ENCODE data around the gene PRB2. TPM values are rescaled to one million over a fixed set of nuclear protein-coding genes. Genes with fewer than 3 reads are reported as not detected.
A peak's percentile ranks its signal among the peaks of the same experiment; 100 is the strongest.
"Not testable (repeated sequence)": the region's sequence is repeated elsewhere in the genome, so short reads cannot be mapped to it uniquely, and the experiment has no call there.

The PRB2 gene
- total and polyA plus RNA-seq, 12 donors, result not detected

GRCh38 chr12:11361151-11361550 is 34.2 kb downstream of the PRB2 start:
- DNase-seq (no peak), ATAC-seq (no peak)
- intact Hi-C loops (cut with DNase I), result no loop called here
- no peaks in the 10 kb centered on the region for H3K27me3 ChIP-seq
- no peaks in the 10 kb centered on the region for H3K4me1 ChIP-seq
- H3K36me3 ChIP-seq, result no peaks in the 10 kb centered on the region
- no peak overlapping the region for H3K27ac ChIP-seq
- H3K9me3 ChIP-seq, result peaks cover 0 to 9% (median 0%) of the 10 kb centered on the region in 11 donors
- TF ChIP-seq, protein P1, sequence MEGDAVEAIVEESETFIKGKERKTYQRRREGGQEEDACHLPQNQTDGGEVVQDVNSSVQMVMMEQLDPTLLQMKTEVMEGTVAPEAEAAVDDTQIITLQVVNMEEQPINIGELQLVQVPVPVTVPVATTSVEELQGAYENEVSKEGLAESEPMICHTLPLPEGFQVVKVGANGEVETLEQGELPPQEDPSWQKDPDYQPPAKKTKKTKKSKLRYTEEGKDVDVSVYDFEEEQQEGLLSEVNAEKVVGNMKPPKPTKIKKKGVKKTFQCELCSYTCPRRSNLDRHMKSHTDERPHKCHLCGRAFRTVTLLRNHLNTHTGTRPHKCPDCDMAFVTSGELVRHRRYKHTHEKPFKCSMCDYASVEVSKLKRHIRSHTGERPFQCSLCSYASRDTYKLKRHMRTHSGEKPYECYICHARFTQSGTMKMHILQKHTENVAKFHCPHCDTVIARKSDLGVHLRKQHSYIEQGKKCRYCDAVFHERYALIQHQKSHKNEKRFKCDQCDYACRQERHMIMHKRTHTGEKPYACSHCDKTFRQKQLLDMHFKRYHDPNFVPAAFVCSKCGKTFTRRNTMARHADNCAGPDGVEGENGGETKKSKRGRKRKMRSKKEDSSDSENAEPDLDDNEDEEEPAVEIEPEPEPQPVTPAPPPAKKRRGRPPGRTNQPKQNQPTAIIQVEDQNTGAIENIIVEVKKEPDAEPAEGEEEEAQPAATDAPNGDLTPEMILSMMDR (IDR thresholded peaks at IDR 0.05), result no peak
- H3K4me3 ChIP-seq, result no peak overlapping the region

- H3K9me3 ChIP-seq; intact Hi-C loops (cut with DNase I); ATAC-seq; H3K4me3 ChIP-seq; DNase-seq; H3K27ac ChIP-seq; H3K4me1 ChIP-seq; H3K36me3 ChIP-seq; H3K27me3 ChIP-seq: not testable (repeated sequence)
- 89 to 91% methylated on average over 1 of the region's 1 CpG for WGBS, 2 donors
These were observed 35.0 kb downstream of the PRB2 start for GRCh38 chr12:11360205-11360883.

DNA sequence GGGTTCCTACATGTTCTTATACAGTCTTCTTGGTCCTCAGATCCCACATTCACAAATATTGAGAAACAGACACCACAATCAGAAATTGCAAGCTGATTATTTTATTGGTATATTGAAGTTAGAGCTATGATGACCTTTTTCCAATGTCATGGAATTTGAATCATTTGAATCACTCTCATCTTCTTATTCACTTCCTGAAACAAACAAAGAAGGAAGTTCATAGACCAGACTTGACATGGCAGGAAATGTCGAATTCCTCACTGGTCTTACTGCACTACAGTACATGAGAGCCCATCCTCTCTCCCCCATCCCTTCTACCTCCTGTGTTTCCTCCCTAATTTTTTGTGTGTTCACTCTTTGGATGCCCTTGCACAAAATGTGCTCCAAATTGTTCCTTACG is 43.6 kb downstream of the PRB2 start:
- H3K4me1 ChIP-seq, H3K27me3 ChIP-seq, H3K36me3 ChIP-seq, H3K27ac ChIP-seq, DNase-seq, H3K4me3 ChIP-seq, ATAC-seq, H3K9me3 ChIP-seq: not testable (repeated sequence)
- 54 to 61% methylated on average over 1 of the region's 2 CpGs for WGBS, 2 donors
- intact Hi-C loops (cut with DNase I), result loop anchor here in 1 of 10 donors (2.0 kb wide), 1 partner anchor 43 kb away; the partner anchor contains the start of gene PRB2

DNA sequence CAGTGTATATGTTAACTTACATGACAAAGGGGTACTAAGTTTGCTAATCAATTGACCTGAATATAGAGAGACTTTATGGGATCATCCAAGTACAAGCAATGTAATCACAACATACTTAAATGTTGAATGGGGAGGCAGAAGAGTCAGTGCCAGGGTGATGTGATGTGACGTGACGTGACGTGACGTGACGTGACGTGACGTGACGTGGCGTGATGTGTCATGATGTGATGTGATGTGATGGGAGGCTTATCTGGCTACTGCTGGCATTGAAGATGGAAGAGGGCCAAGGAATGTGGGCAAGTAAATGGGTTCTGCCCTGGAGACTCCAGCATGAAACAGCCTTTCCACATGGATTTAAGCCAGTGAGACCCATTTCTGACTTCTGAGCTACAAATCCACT is 46.9 kb downstream of the PRB2 start:
- TF ChIP-seq, protein P1 (IDR thresholded peaks at IDR 0.05), result no peak
- Histone ChIP-seq H3K36me3 (no peaks in the 10 kb centered on the region), H3K4me1 (no peaks in the 10 kb centered on the region), H3K27ac (no peak overlapping the region), H3K27me3 (no peaks in the 10 kb centered on the region), H3K4me3 (no peak overlapping the region), H3K9me3 (peaks cover 0 to 8% (median 0%) of the 10 kb centered on the region in 11 donors)
- ATAC-seq, result no peak
- intact Hi-C loops (cut with DNase I), result no loop called here
- DNase-seq, result no peak
- 90 to 93% methylated on average over 9 of the region's 9 CpGs for WGBS, 2 donors

- H3K27ac ChIP-seq, result no peak overlapping the region
- 83% methylated on average over 6 of the region's 6 CpGs for WGBS, 2 donors
These were observed 47.6 kb downstream of the PRB2 start for GRCh38 chr12:11347810-11348209.

More at GRCh38 chr12:11347810-11348209, 47.6 kb downstream of the PRB2 start:
- Histone ChIP-seq H3K9me3 (peaks cover 0 to 8% (median 0%) of the 10 kb centered on the region in 11 donors), H3K4me1 (no peaks in the 10 kb centered on the region), H3K4me3 (no peak overlapping the region), H3K36me3 (no peaks in the 10 kb centered on the region), H3K27me3 (no peaks in the 10 kb centered on the region)
- intact Hi-C loops (cut with DNase I), result no loop called here
- ATAC-seq, result no peak
- TF ChIP-seq, protein P1 (IDR thresholded peaks at IDR 0.05), result peak in 3 of 9 donors; percentile 10 to 40 (median 12)
- DNase-seq, result no peak

Data from heart right ventricle (tissue), 16 donors.